ENCODE data around the gene MLXIP. TPM values are rescaled to one million over a fixed set of nuclear protein-coding genes. Genes with fewer than 3 reads are reported as not detected.

MLXIP gene
- total RNA-seq, 1 experiment from 2014 or later, result 124 TPM

DNA sequence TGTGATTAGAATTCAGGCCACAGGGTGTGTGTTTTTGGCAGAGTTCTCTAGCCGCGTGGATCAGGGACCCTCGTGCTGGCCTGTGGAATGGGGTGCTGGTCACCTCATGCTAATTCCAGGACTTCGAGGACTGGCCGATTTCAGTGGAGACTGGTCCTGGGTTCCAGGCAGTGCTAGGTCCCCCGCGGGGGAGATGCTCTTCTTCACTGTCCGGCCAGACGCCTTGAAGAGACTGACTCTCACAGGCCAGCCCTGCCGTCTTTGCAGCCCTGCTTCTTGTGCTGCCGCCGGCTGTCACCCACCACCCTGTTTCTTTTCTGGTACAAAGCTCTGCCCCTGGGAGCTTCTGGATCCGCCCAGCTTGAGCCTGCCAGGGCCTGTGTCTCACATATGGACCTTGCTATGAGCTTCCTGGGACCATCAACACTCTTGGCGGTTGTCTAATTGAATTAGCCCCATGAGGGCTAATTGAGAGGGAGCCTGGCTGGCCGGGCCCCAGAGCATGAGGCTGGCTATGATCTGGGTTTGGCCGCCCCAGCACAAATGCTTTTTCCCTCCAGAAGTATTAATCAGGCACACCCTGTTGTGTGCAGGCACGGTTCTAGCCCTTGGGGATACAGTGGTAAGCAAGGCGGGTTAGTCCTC, 8.2 kb downstream of the MLXIP start:
- peaks cover 8% of the 10 kb centered on the region; the same call in 1 of the 2 replicates for H3K36me3 ChIP-seq (ENCODE audit: control insufficient read depth, insufficient read depth, low read length)
- H3K27me3 ChIP-seq (ENCODE audit: control insufficient read depth, insufficient read depth, low read length), result no peaks in the 10 kb centered on the region
- ChIA-PET POLR2A (no interaction called here), CTCF (interaction anchor here (0.8 kb wide), 1 partner anchor 11 kb away, joined by 3 read pairs; no protein-coding TSS in a partner anchor)
- TF ChIP-seq TCF7L2 (IDR thresholded peaks at IDR 0.05; ENCODE audit: low read depth, low read length), result no peak
- no peak for TF ChIP-seq POLR2AphosphoS5 (IDR thresholded peaks at IDR 0.05; ENCODE audit: low read depth, low read length)
- TF ChIP-seq, protein P1, sequence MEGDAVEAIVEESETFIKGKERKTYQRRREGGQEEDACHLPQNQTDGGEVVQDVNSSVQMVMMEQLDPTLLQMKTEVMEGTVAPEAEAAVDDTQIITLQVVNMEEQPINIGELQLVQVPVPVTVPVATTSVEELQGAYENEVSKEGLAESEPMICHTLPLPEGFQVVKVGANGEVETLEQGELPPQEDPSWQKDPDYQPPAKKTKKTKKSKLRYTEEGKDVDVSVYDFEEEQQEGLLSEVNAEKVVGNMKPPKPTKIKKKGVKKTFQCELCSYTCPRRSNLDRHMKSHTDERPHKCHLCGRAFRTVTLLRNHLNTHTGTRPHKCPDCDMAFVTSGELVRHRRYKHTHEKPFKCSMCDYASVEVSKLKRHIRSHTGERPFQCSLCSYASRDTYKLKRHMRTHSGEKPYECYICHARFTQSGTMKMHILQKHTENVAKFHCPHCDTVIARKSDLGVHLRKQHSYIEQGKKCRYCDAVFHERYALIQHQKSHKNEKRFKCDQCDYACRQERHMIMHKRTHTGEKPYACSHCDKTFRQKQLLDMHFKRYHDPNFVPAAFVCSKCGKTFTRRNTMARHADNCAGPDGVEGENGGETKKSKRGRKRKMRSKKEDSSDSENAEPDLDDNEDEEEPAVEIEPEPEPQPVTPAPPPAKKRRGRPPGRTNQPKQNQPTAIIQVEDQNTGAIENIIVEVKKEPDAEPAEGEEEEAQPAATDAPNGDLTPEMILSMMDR (IDR thresholded peaks at IDR 0.05), result no peak
- TF ChIP-seq, protein P2, sequence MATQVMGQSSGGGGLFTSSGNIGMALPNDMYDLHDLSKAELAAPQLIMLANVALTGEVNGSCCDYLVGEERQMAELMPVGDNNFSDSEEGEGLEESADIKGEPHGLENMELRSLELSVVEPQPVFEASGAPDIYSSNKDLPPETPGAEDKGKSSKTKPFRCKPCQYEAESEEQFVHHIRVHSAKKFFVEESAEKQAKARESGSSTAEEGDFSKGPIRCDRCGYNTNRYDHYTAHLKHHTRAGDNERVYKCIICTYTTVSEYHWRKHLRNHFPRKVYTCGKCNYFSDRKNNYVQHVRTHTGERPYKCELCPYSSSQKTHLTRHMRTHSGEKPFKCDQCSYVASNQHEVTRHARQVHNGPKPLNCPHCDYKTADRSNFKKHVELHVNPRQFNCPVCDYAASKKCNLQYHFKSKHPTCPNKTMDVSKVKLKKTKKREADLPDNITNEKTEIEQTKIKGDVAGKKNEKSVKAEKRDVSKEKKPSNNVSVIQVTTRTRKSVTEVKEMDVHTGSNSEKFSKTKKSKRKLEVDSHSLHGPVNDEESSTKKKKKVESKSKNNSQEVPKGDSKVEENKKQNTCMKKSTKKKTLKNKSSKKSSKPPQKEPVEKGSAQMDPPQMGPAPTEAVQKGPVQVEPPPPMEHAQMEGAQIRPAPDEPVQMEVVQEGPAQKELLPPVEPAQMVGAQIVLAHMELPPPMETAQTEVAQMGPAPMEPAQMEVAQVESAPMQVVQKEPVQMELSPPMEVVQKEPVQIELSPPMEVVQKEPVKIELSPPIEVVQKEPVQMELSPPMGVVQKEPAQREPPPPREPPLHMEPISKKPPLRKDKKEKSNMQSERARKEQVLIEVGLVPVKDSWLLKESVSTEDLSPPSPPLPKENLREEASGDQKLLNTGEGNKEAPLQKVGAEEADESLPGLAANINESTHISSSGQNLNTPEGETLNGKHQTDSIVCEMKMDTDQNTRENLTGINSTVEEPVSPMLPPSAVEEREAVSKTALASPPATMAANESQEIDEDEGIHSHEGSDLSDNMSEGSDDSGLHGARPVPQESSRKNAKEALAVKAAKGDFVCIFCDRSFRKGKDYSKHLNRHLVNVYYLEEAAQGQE (IDR thresholded peaks at IDR 0.05; ENCODE audit: insufficient read depth in 1 of 2, low read depth in 2 of 2, low read length in 1 of 2), result no peak
- no peak for TF ChIP-seq SIN3A (IDR thresholded peaks at IDR 0.05; ENCODE audit: borderline replicate concordance, insufficient read depth, low read depth, low read length)
- H3K4me3 ChIP-seq (ENCODE audit: low read depth in 2 of 2, low read length in 2 of 2), result no peak overlapping the region
- no TSS peak for BruUV-seq (replicated peaks)
- peaks cover 65% of the 10 kb centered on the region for H3K4me1 ChIP-seq (ENCODE audit: control insufficient read depth, insufficient read depth, low read length)
- in situ Hi-C loops (cut with HindIII; ENCODE audit: low pct_unique_long_range_greater_than_20kb, low sequenced_read_pairs), result no loop called here
- no peaks in the 10 kb centered on the region for H3K9me3 ChIP-seq (ENCODE audit: control insufficient read depth, insufficient read depth, low read depth, low read length)
- peak overlapping the region; percentile 30 for H3K27ac ChIP-seq (ENCODE audit: low read length)
- intact Hi-C loops (cut with micrococcal nuclease; ENCODE audit: unreplicated experiment), result no loop called here
- DNase-seq (ENCODE audit: low read depth, low spot score), result no peak
- ATAC-seq, result no peak

DNA sequence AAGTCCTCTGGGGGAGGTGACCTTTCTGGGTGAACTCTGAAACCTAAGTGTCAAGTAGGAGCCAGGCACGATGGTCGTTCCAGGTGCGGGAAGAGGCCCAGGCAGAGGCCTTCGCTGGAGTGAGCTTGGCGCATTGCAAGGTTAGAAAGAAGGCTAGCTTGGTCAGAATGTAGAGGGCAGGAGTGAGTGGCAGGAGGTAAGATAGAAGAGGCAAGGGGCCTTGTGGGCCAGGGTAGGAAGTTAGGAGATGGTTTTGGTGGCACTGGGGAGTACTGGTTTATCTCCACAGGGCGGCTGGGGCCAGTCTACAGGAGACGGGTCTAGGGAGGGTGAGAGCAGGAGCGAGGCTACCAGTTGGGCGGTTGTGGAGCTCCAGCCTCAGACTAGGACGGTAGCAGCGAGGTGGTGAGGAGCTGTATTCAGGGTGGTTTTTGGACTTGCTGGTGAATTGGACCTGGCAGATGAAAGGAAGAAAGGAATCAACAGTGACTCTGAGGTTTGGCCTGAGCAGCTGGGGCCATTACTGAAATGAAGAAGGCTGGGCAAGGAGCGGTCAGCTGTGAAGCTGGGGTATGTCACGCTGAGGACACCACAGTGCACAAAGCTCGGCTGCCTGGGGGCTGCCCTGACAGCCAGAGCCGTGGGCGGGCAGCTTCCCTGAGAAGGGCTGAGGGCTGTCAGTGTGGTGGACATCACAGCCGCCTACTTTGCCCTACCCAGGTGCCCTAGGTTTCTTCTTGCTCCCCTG, 9.0 kb downstream of the MLXIP start:
- H3K36me3 ChIP-seq (ENCODE audit: control insufficient read depth, insufficient read depth, low read length), result peaks cover 8% of the 10 kb centered on the region; the same call in 1 of the 2 replicates
- no peaks in the 10 kb centered on the region for H3K27me3 ChIP-seq (ENCODE audit: control insufficient read depth, insufficient read depth, low read length)
- in situ Hi-C loops (cut with HindIII; ENCODE audit: low pct_unique_long_range_greater_than_20kb, low sequenced_read_pairs), result no loop called here
- TF ChIP-seq, protein P1 (IDR thresholded peaks at IDR 0.05), result no peak
- TF ChIP-seq, protein P2 (IDR thresholded peaks at IDR 0.05; ENCODE audit: insufficient read depth in 1 of 2, low read depth in 2 of 2, low read length in 1 of 2), result no peak
- TF ChIP-seq TCF7L2 (IDR thresholded peaks at IDR 0.05; ENCODE audit: low read depth, low read length) (no peak), POLR2AphosphoS5 (IDR thresholded peaks at IDR 0.05; ENCODE audit: low read depth, low read length) (no peak), SIN3A (IDR thresholded peaks at IDR 0.05; ENCODE audit: borderline replicate concordance, insufficient read depth, low read depth, low read length) (no peak)
- ChIA-PET POLR2A (interaction anchor here (1.8 kb wide), 1 partner anchor 10 kb away, joined by 12 read pairs; no protein-coding TSS in a partner anchor), CTCF (interaction anchor here (0.8 kb wide), 1 partner anchor 10 kb away, joined by 3 read pairs; no protein-coding TSS in a partner anchor)
- intact Hi-C loops (cut with micrococcal nuclease; ENCODE audit: unreplicated experiment), result no loop called here
- H3K4me1 ChIP-seq (ENCODE audit: control insufficient read depth, insufficient read depth, low read length), result peaks cover 63% of the 10 kb centered on the region
- H3K27ac ChIP-seq (ENCODE audit: low read length), result peak overlapping the region; percentile 30
- peak; percentile 49; the same call in 1 of the 2 replicates for ATAC-seq
- H3K9me3 ChIP-seq (ENCODE audit: control insufficient read depth, insufficient read depth, low read depth, low read length), result no peaks in the 10 kb centered on the region
- H3K4me3 ChIP-seq (ENCODE audit: low read depth in 2 of 2, low read length in 2 of 2), result no peak overlapping the region
- BruUV-seq (replicated peaks), result no TSS peak
- no peak for DNase-seq (ENCODE audit: low read depth, low spot score)

All from Panc1 (cell line).